ENCODE data around the gene CACNA1C.

GRCh38 chr12:2018391-2018790 is 34.4 kb upstream of the CACNA1C start:
- TF ChIP-seq POLR2A (IDR thresholded peaks at IDR 0.05) (no peak), CTCF (IDR thresholded peaks at IDR 0.05) (no peak)
